H1 (cell line): Measurements from ENCODE around the gene TXNRD3. TPM values are rescaled to one million over a fixed set of nuclear protein-coding genes. Genes with fewer than 3 reads are reported as not detected.

Experiments
- CTCF ChIA-PET: fragments of 300-600 bp; sonication (Branson Sonifier 250); formaldehyde crosslinking; loops from one replicate; lab custom pipeline; 2021; ENCODE audit not compliant: partially characterized antibody; lab: Charles Lee
- POLR2A ChIA-PET: fragments of 300-600 bp; sonication (Branson Sonifier 250); formaldehyde crosslinking; loops from one replicate; lab custom pipeline; 2021; ENCODE audit warnings: inconsistent platforms; ENCODE audit not compliant: partially characterized antibody; lab: Charles Lee
- DNase-seq, 2 experiments: peaks; one replicate each; pipeline versions ENCODE4 v3.0.0 to v3.0.0-alpha.2; 2010 to 2022; ENCODE audit warnings: low spot score in 2 of 2, low read depth in 1 of 2, mixed read lengths in 1 of 2
- FAIRE-seq: peaks from 2 replicates; lab custom pipeline; 2011; peaks lifted over from hg19 to GRCh38; lab: Jason Lieb, UNC
- H2AFZ ChIP-seq: 2 replicates; pipeline ENCODE4 v1.8.1; 2012; ENCODE audit warnings: low read length, inconsistent platforms
- H2AK5ac ChIP-seq: 2 replicates; pipeline ENCODE4 v1.6.1; 2013; ENCODE audit warnings: low read depth, low read length
- H2BK120ac ChIP-seq: replicated peaks from 2 replicates; pipeline ENCODE3; 2013; ENCODE audit warnings: low read depth, low read length, inconsistent platforms
- H2BK12ac ChIP-seq: 2 replicates; pipeline ENCODE4 v1.6.1; 2013; ENCODE audit warnings: low read depth, low read length
- H2BK15ac ChIP-seq: 2 replicates; pipeline ENCODE4 v1.6.1; 2013; ENCODE audit warnings: low read length
- H2BK20ac ChIP-seq: 2 replicates; pipeline ENCODE4 v1.6.1; 2013; ENCODE audit warnings: low read length
- H2BK5ac ChIP-seq: 2 replicates; pipeline ENCODE4 v1.6.1; 2013; ENCODE audit warnings: low read depth, low read length
- H3K14ac ChIP-seq: 2 replicates; pipeline ENCODE4 v1.6.1; 2013; ENCODE audit warnings: inconsistent platforms; ENCODE audit not compliant: insufficient read length
- H3K18ac ChIP-seq: 2 replicates; pipeline ENCODE4 v1.6.1; 2013; ENCODE audit warnings: low read length; ENCODE audit errors: extremely low read depth
- H3K23ac ChIP-seq: 2 replicates; pipeline ENCODE4 v1.6.1; 2013; ENCODE audit warnings: inconsistent platforms; ENCODE audit not compliant: insufficient read length
- H3K23me2 ChIP-seq: 2 replicates; pipeline ENCODE4 v1.6.1; 2013; ENCODE audit warnings: low read depth, low read length
- H3K27ac ChIP-seq: 2 replicates; pipeline ENCODE4 v1.6.1; 2011; ENCODE audit warnings: low read depth, low read length, inconsistent platforms
- H3K27me3 ChIP-seq, 4 experiments: replicated peaks in 1 of 4; 1 replicate in 1 of 4; 2 replicates in 3 of 4; pipeline versions ENCODE4 v1.6.1 to v1.8.1; 2011 to 2013; ENCODE audit warnings: low read length in 3 of 4, mild to moderate bottlenecking in 3 of 4, inconsistent platforms in 2 of 4, mixed read lengths in 2 of 4, moderate library complexity in 1 of 4; ENCODE audit not compliant: control insufficient read depth in 3 of 4, insufficient read depth in 3 of 4; ENCODE audit errors: extremely low read depth in 1 of 4
- H3K36me3 ChIP-seq, 4 experiments: 2 replicates each; pipeline versions ENCODE4 v1.6.1 to v1.8.1; 2011 to 2013; ENCODE audit warnings: mild to moderate bottlenecking in 4 of 4, low read length in 3 of 4, moderate library complexity in 2 of 4, control low read depth in 1 of 4, inconsistent platforms in 1 of 4; ENCODE audit not compliant: insufficient read depth in 4 of 4, control insufficient read depth in 2 of 4
- H3K4ac ChIP-seq: replicated peaks from 2 replicates; pipeline ENCODE3; 2013; ENCODE audit warnings: low read length, low read depth, mixed read lengths, inconsistent platforms; ENCODE audit not compliant: insufficient read length
- H3K4me1 ChIP-seq, 4 experiments: replicated peaks in 1 of 4; 1 replicate in 1 of 4; 2 replicates in 3 of 4; pipeline versions ENCODE4 v1.6.1 to v1.8.1; 2011 to 2013; ENCODE audit warnings: low read length in 3 of 4, inconsistent platforms in 2 of 4, mixed read lengths in 1 of 4; ENCODE audit not compliant: insufficient read depth in 4 of 4, control insufficient read depth in 3 of 4
- H3K4me2 ChIP-seq, 2 experiments: 2 replicates each; pipeline versions ENCODE4 v1.6.1 to v1.8.1; 2011 to 2013; ENCODE audit warnings: low read depth in 2 of 2, low read length in 2 of 2, control low read depth in 1 of 2, inconsistent platforms in 1 of 2, mild to moderate bottlenecking in 1 of 2; ENCODE audit not compliant: insufficient read depth in 1 of 2
- H3K4me3 ChIP-seq, 4 experiments: fragments of 200-600, 300-600 bp in 1 of 4; sonication (generic), shearing (Covaris generic), sonication (Bioruptor Twin) in 1 of 4; 2 replicates each; pipeline versions ENCODE4 v1.5.1 to v1.8.1; 2011 to 2016; ENCODE audit warnings: low read length in 4 of 4, low read depth in 3 of 4, control low read depth in 2 of 4, inconsistent platforms in 2 of 4, mild to moderate bottlenecking in 2 of 4, mixed read lengths in 1 of 4, moderate library complexity in 1 of 4; ENCODE audit not compliant: insufficient read depth in 2 of 4; ENCODE audit errors: extremely low read depth in 1 of 4
- H3K56ac ChIP-seq: replicated peaks from 2 replicates; pipeline ENCODE3; 2013; ENCODE audit warnings: low read depth, mild to moderate bottlenecking, mixed read lengths, low read length, inconsistent platforms; ENCODE audit not compliant: insufficient read length
- H3K79me1 ChIP-seq: 2 replicates; pipeline ENCODE4 v1.6.1; 2013; ENCODE audit warnings: low read depth, low read length, control low read depth
- H3K79me2 ChIP-seq, 2 experiments: 2 replicates each; pipeline versions ENCODE4 v1.6.1 to v1.8.1; 2012 to 2013; ENCODE audit warnings: low read length in 2 of 2, mild to moderate bottlenecking in 2 of 2, inconsistent platforms in 1 of 2; ENCODE audit not compliant: insufficient read depth in 2 of 2, control insufficient read depth in 1 of 2
- H3K9ac ChIP-seq, 4 experiments: replicated peaks in 1 of 4; 1 replicate in 1 of 4; 2 replicates in 3 of 4; pipeline versions ENCODE4 v1.6.1 to v1.8.1; 2011 to 2013; ENCODE audit warnings: low read depth in 3 of 4, low read length in 3 of 4, control low read depth in 2 of 4, mild to moderate bottlenecking in 2 of 4, moderate library complexity in 2 of 4, inconsistent platforms in 1 of 4; ENCODE audit errors: extremely low read depth in 1 of 4
- H3K9me3 ChIP-seq, 2 experiments: 2 replicates each; pipeline versions ENCODE4 v1.6.1 to v1.8.1; 2012 to 2013; ENCODE audit warnings: mild to moderate bottlenecking in 2 of 2, moderate library complexity in 2 of 2, control low read depth in 1 of 2, inconsistent platforms in 1 of 2, low read depth in 1 of 2, low read length in 1 of 2, mixed read lengths in 1 of 2; ENCODE audit not compliant: insufficient read depth in 2 of 2
- H4K20me1 ChIP-seq, 2 experiments: replicated peaks in 1 of 2; 2 replicates each; pipeline versions ENCODE3 to v1.8.1; 2011 to 2013; ENCODE audit warnings: inconsistent platforms in 2 of 2, low read length in 2 of 2, mild to moderate bottlenecking in 1 of 2; ENCODE audit not compliant: insufficient read depth in 2 of 2, control insufficient read depth in 1 of 2
- H4K5ac ChIP-seq: 2 replicates; pipeline ENCODE4 v1.6.1; 2013; ENCODE audit warnings: low read length, low read depth, mixed read lengths, inconsistent platforms; ENCODE audit not compliant: insufficient read length
- H4K8ac ChIP-seq: 2 replicates; pipeline ENCODE4 v1.8.0; 2013; ENCODE audit warnings: mild to moderate bottlenecking, moderate library complexity, low read length, inconsistent platforms; ENCODE audit not compliant: insufficient read depth; ENCODE audit errors: extremely low read depth
- H4K91ac ChIP-seq: replicated peaks from 2 replicates; pipeline ENCODE3; 2013; ENCODE audit warnings: low read length, mixed read lengths, inconsistent platforms; ENCODE audit not compliant: insufficient read length
- BRCA1 ChIP-seq: IDR thresholded peaks from 2 replicates; pipeline ENCODE4 v1.6.1; 2012; ENCODE audit warnings: low read depth, low read length, improper control_type of control experiment
- CEBPB ChIP-seq: IDR thresholded peaks from 2 replicates; pipeline ENCODE4 v1.6.1; 2012; ENCODE audit warnings: low read depth, low read length
- EGR1 ChIP-seq: IDR thresholded peaks from 2 replicates; pipeline ENCODE4 v1.6.1; 2011; ENCODE audit warnings: low read depth, low read length, borderline replicate concordance
- EP300 ChIP-seq, 2 experiments: IDR thresholded peaks; 1 replicate in 1 of 2; 2 replicates in 1 of 2; pipeline ENCODE4 v1.6.1; 2011 to 2012; ENCODE audit warnings: low read depth in 2 of 2, low read length in 2 of 2, mild to moderate bottlenecking in 2 of 2, borderline replicate concordance in 1 of 2, inconsistent platforms in 1 of 2, moderate library complexity in 1 of 2
- KDM1A ChIP-seq: fragments of 200-600, 300-600 bp; sonication (generic); IDR thresholded peaks from 2 replicates; pipeline ENCODE4 v1.7.1; 2016; ENCODE audit warnings: mild to moderate bottlenecking, low read length, borderline replicate concordance
- MAFK ChIP-seq: IDR thresholded peaks from 2 replicates; pipeline ENCODE4 v1.6.1; 2012; ENCODE audit warnings: low read depth, mild to moderate bottlenecking, improper control_type of control experiment, low read length
- NANOG ChIP-seq: IDR thresholded peaks from 2 replicates; pipeline ENCODE4 v1.6.1; 2011; ENCODE audit warnings: low read length, low read depth, mild to moderate bottlenecking, inconsistent platforms; ENCODE audit not compliant: insufficient read depth, poor library complexity, severe bottlenecking
- PHF8 ChIP-seq: fragments of 200-600 bp; sonication (generic); conservative IDR thresholded peaks from 2 replicates; pipeline ENCODE4 v1.7.1; 2012; ENCODE audit warnings: low read depth, mild to moderate bottlenecking, inconsistent platforms, low read length, moderate library complexity
- RAD21 ChIP-seq, 2 experiments: IDR thresholded peaks in 1 of 2; conservative IDR thresholded peaks in 1 of 2; 2 replicates each; pipeline ENCODE4 v1.6.1; 2011; ENCODE audit warnings: low read depth in 2 of 2, low read length in 2 of 2, improper control_type of control experiment in 1 of 2, inconsistent platforms in 1 of 2, mild to moderate bottlenecking in 1 of 2, moderate library complexity in 1 of 2
- SIN3A ChIP-seq, 2 experiments: IDR thresholded peaks in 1 of 2; conservative IDR thresholded peaks in 1 of 2; 2 replicates each; pipeline ENCODE4 v1.6.1; 2011 to 2012; ENCODE audit warnings: low read length in 2 of 2, improper control_type of control experiment in 1 of 2, low read depth in 1 of 2, mild to moderate bottlenecking in 1 of 2
- SIX5 ChIP-seq: IDR thresholded peaks from 2 replicates; pipeline ENCODE4 v1.6.1; 2011; ENCODE audit warnings: mild to moderate bottlenecking, low read depth, low read length
- SUZ12 ChIP-seq: fragments of 200-600 bp; sonication (generic); IDR thresholded peaks from 2 replicates; pipeline ENCODE4 v1.6.1; 2012; ENCODE audit warnings: mild to moderate bottlenecking, inconsistent platforms, low read length, moderate library complexity, mixed read lengths
- TEAD4 ChIP-seq: IDR thresholded peaks from 2 replicates; pipeline ENCODE4 v1.6.1; 2012; ENCODE audit warnings: low read depth, low read length, inconsistent platforms, mixed read lengths
- WGBS, 2 experiments: shearing (Covaris generic) in 1 of 2; methylation state at CpG; one replicate each; pipeline versions ENCODE4 v1.1.6 to v1.1.7; 2013 to 2015; ENCODE audit warnings: low lambda C conversion rate in 2 of 2, mixed read lengths in 2 of 2, inconsistent platforms in 1 of 2, low coverage in 1 of 2, missing lambda C conversion rate in 1 of 2; ENCODE audit not compliant: insufficient replicate concordance in 2 of 2, insufficient coverage in 1 of 2, insufficient read length in 1 of 2; ENCODE audit errors: extremely low coverage in 1 of 2, missing lambda C conversion rate in 1 of 2; 5-methylcytosine and 5-hydroxymethylcytosine counted together
- polyA plus RNA-seq, 7 experiments: library from polyadenylated mRNA; depleted of rRNA in 3 of 7; stranded (reverse) in 5 of 7; unstranded in 2 of 7; fragments of >200 nt in 5 of 7; fragments of 200-250 nt in 2 of 7; gene quantifications; 1 replicate in 5 of 7; 2 replicates in 1 of 7; 4 replicates in 1 of 7; pipeline versions ENCODE4 v1.2.1 to v1.2.3, GENCODE V29; 2011 to 2013; ENCODE audit warnings: missing spikeins in 2 of 7, mixed read lengths in 2 of 7
- total RNA-seq: library from RNA; stranded (reverse); fragmentation: NEBNext Ultra II Directional; extraction: Animal tissue kit (Norgen Biotek cat#: 25700); gene quantifications from 2 replicates; pipeline ENCODE4 v1.2.1, GENCODE V29; 2021
- TF ChIP-seq, protein P1 (sequence below): IDR thresholded peaks from 2 replicates; pipeline ENCODE4 v1.6.1; 2012; ENCODE audit warnings: inconsistent platforms

Gene TXNRD3
- total and polyA plus RNA-seq, 2 of the 8 experiments (the other 6 are each of a cell fraction or from before 2014, with no cell fraction given), result 3.4 to 4.3 TPM

DNA sequence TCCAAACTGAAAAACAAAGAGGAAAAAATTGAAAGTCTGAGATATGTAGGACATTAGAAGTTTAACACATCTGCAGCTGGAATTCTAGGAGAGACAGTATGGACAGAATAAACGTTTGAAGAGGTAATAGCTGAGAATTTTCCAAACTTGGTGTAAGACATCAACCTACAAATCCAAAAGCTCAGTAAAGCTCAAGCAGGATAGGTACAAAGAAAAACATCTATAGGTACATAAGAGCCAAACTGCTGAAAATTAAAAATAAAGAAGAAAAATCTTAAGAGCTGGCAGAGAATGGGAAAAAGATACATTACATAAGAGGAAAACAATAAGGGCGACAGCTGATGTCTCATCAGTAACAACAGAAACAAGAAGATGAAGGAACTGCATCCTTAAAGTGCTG is 73.4 kb downstream of the TXNRD3 start:
- no peaks in the 10 kb centered on the region for H3K79me2 ChIP-seq
- CTCF ChIA-PET, result interaction anchor here (0.9 to 1.8 kb wide), 3 partner anchors 11 to 71 kb away, joined by 3 to 6 read pairs (median 4); no protein-coding TSS in a partner anchor
- no peak overlapping the region for H2BK15ac ChIP-seq
- TF ChIP-seq MAFK (no peak), BRCA1 (no peak), SUZ12 (no peak), SIX5 (no peak), EP300 (IDR thresholded peaks at IDR 0.05; ENCODE audit: borderline replicate concordance in 1 of 2, low read depth in 2 of 2, low read length in 2 of 2) (no peak), SIN3A (conservative IDR thresholded peaks at IDR 0.05 in 1 of 2, IDR thresholded peaks at IDR 0.05 in 1 of 2; ENCODE audit: low read depth in 1 of 2, low read length in 2 of 2) (no peak), EGR1 (no peak), NANOG (no peak), CEBPB (no peak), KDM1A (no peak), TEAD4 (no peak), RAD21 (IDR thresholded peaks at IDR 0.05 in 1 of 2, conservative IDR thresholded peaks at IDR 0.05 in 1 of 2; ENCODE audit: low read depth in 2 of 2, low read length in 2 of 2) (no peak), PHF8 (no peak)
- TF ChIP-seq, protein P1, sequence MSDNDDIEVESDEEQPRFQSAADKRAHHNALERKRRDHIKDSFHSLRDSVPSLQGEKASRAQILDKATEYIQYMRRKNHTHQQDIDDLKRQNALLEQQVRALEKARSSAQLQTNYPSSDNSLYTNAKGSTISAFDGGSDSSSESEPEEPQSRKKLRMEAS, result no peak

More for the DNA sequence above, 73.4 kb downstream of the TXNRD3 start:
- no peak overlapping the region for H3K14ac ChIP-seq
- no peak overlapping the region for H2BK12ac ChIP-seq
- no peaks in the 10 kb centered on the region for H3K9me3 ChIP-seq
- no peak overlapping the region for H2BK5ac ChIP-seq
- no peaks in the 10 kb centered on the region for H3K36me3 ChIP-seq
- no peak overlapping the region for H3K23ac ChIP-seq
- no peak overlapping the region for H2BK20ac ChIP-seq
- POLR2A ChIA-PET, result no interaction called here
- no peaks in the 10 kb centered on the region for H3K4me1 ChIP-seq
- no peaks in the 10 kb centered on the region for H3K79me1 ChIP-seq
- no peak overlapping the region for H4K91ac ChIP-seq
- WGBS, 2 experiments, result 86% methylated on average over 2 of the region's 2 CpGs; no CpG with 5 or more reads in 1 of the 2 experiments
- H3K4me2 ChIP-seq, result no peak overlapping the region
- H3K9ac ChIP-seq, result no peak overlapping the region
- no peak overlapping the region for H3K56ac ChIP-seq
- H2AK5ac ChIP-seq, result no peak overlapping the region
- DNase-seq (no peak), FAIRE-seq (no peak)
- H3K23me2 ChIP-seq, result no peaks in the 10 kb centered on the region
- H4K20me1 ChIP-seq, result no peaks in the 10 kb centered on the region
- H3K27me3 ChIP-seq, result no peaks in the 10 kb centered on the region; a peak in 1 of 7 replicates
- no peak overlapping the region for H3K4ac ChIP-seq
- no peak overlapping the region for H3K18ac ChIP-seq
- no peak overlapping the region for H2AFZ ChIP-seq
- H4K8ac ChIP-seq, result no peak overlapping the region
- H2BK120ac ChIP-seq, result no peak overlapping the region
- no peak overlapping the region for H3K4me3 ChIP-seq
- no peak overlapping the region for H4K5ac ChIP-seq
- no peak overlapping the region for H3K27ac ChIP-seq
